Adrenal gland (tissue), 19 donors: ENCODE measurements around the gene CACNG1. TPM values are rescaled to one million over a fixed set of nuclear protein-coding genes. Genes with fewer than 3 reads are reported as not detected.
A peak's percentile ranks its signal among the peaks of the same experiment; 100 is the strongest.

Source experiments
- DNase-seq, 7 donors: peaks; one replicate each; pipeline ENCODE4 v3.0.0-alpha.2; 2019 to 2020
- H3K27ac ChIP-seq, 5 donors: fragments of 200-600 bp; sonication (generic) in 4 of 5; 1 replicate in 3 of 5; 2 replicates in 2 of 5; pipeline versions ENCODE4 v1.5.1 to v1.8.0; 2016 to 2020; ENCODE audit warnings: mild to moderate bottlenecking in 1 of 5
- H3K27me3 ChIP-seq: fragments of 200-600 bp; 2 replicates; pipeline ENCODE4 v1.8.0; 2021
- H3K36me3 ChIP-seq, 2 donors: fragments of 200-600 bp; replicated peaks in 1 of 2; 1 replicate in 1 of 2; 2 replicates in 1 of 2; pipeline versions ENCODE4 v1.5.1 to v1.8.0; 2018 to 2022
- H3K4me1 ChIP-seq, 2 donors: fragments of 200-600 bp; replicated peaks in 1 of 2; 1 replicate in 1 of 2; 2 replicates in 1 of 2; pipeline versions ENCODE4 v1.5.1 to v1.8.0; 2018 to 2021
- H3K4me3 ChIP-seq, 4 donors: fragments of 200-600 bp; sonication (generic) in 3 of 4; one replicate each; pipeline ENCODE4 v1.5.1; 2016 to 2018
- H3K9me3 ChIP-seq, 3 donors: fragments of 200-600 bp; sonication (generic) in 1 of 3; replicated peaks in 1 of 3; 1 replicate in 2 of 3; 2 replicates in 1 of 3; pipeline versions ENCODE4 v1.5.1 to v1.8.0; 2016 to 2021
- CTCF ChIP-seq, 6 experiments: fragments of 450-650 bp in 4 of 6; fragments of 200-600 bp in 2 of 6; sonication (generic) in 1 of 6; IDR thresholded peaks; 1 replicate in 5 of 6; 2 replicates in 1 of 6; pipeline versions ENCODE4 v1.5.1 to v1.8.0; 2016 to 2021; ENCODE audit warnings: antibody characterized with exemption in 6 of 6, mild to moderate bottlenecking in 2 of 6, moderate library complexity in 1 of 6
- POLR2A ChIP-seq, 2 donors: fragments of 450-650 bp; IDR thresholded peaks; one replicate each; pipeline ENCODE4 v1.6.1; 2017; ENCODE audit warnings: antibody characterized with exemption in 2 of 2, mild to moderate bottlenecking in 2 of 2, moderate library complexity in 1 of 2
- WGBS, 4 donors: extraction: QIAGEN DNeasy Blood & Tissue Kit in 2 of 4; methylation state at CpG; one replicate each; pipeline versions ENCODE4 v1.1.5 to v1.1.7; 2013 to 2017; 5-methylcytosine and 5-hydroxymethylcytosine counted together
- intact Hi-C, 2 donors: fragments of 100-400 bp; cut with DNase I; formaldehyde crosslinking; loops; one replicate each; pipeline versions ENCODE4 v1.14.1 to v1.15.0; 2022 to 2023
- long read RNA-seq, 10 donors: library from polyadenylated mRNA in 3 of 10; unstranded in 2 of 10; stranded (forward) in 1 of 10; transcript quantifications; one replicate each; pipeline ENCODE4 v2.0.0 and lab custom pipeline, GENCODE V29; 2021 to 2026
- polyA plus RNA-seq, 3 donors: library from polyadenylated mRNA; stranded (reverse); fragments of 200-250 nt in 2 of 3; fragments of 350-450 nt in 1 of 3; fragmentation: Illumina TruSeq in 1 of 3; extraction: RNeasy Lipid Tissue Mini Kit (QIAGEN cat#74804) in 1 of 3; gene quantifications; one replicate each; pipeline ENCODE4 v1.2.3, GENCODE V29; 2013 to 2014
- total RNA-seq, 9 donors: library from RNA; depleted of rRNA in 4 of 9; stranded (reverse); fragments of >200 nt in 4 of 9; fragments of 120-200 nt in 1 of 9; fragmentation: NEBNext Ultra II Directional in 1 of 9; extraction: Animal tissue kit (Norgen Biotek cat#: 25700) in 1 of 9; gene quantifications; one replicate each; pipeline versions ENCODE4 v1.1.0 to v1.2.4, GENCODE V29; 2013 to 2023
- donor health status: healthy with polysubstance abuse.
- donor health status: Bipolar disorder and iron deficiency.
- donor health status: DM: yes; HTN: yes; CAD: no.
- donor health status: DM: no; HTN: no; CAD: no.
- donor health status: DM: no; HTN: no; CAD: no.
- donor health status: DM: yes; HTN: yes; CAD: no.

Gene CACNG1
- total RNA-seq: 1 to 10 TPM in 5 of 9 donors, under 1 TPM in 3, not detected in 1; 0.28 to 5.9 (median 1.8) TPM
- polyA plus RNA-seq: under 1 TPM in 2 of 3 donors, not detected in 1; 0.88 to 0.97 TPM
- long read RNA-seq, donor 1, partial matches to known transcripts: 0 of 1 reads
- long read RNA-seq, donor 1, other reads (novel, unspliced or antisense): 0 of 1 reads
- long read RNA-seq, donor 2, partial matches to known transcripts: 0 of 1 reads
- long read RNA-seq, donor 2, other reads (novel, unspliced or antisense): 0 of 1 reads
- long read RNA-seq, donor 3: 0 reads
- long read RNA-seq, donor 4, transcript CACNG1-201 (4 exons, 1,266 nt): major isoform, 5 of 6 reads
- long read RNA-seq, donor 4, partial matches to known transcripts: 0 of 6 reads
- long read RNA-seq, donor 4, other reads (novel, unspliced or antisense): 1 of 6 reads
- long read RNA-seq, donor 5, transcript CACNG1-201 (4 exons, 1,266 nt): major isoform, 12 of 12 reads
- long read RNA-seq, donor 5, partial matches to known transcripts: 0 of 12 reads
- long read RNA-seq, donor 5, other reads (novel, unspliced or antisense): 0 of 12 reads
- long read RNA-seq, donor 6, partial matches to known transcripts: 0 of 3 reads
- long read RNA-seq, donor 6, other reads (novel, unspliced or antisense): 0 of 3 reads
- long read RNA-seq, donor 7: 0 reads
- long read RNA-seq, donor 8, partial matches to known transcripts: 22 of 22 reads
- long read RNA-seq, donor 8, other reads (novel, unspliced or antisense): 0 of 22 reads
- long read RNA-seq, donor 9, partial matches to known transcripts: 0 of 1 reads
- long read RNA-seq, donor 9, other reads (novel, unspliced or antisense): 0 of 1 reads
- long read RNA-seq, donor 10: 0 reads

GRCh38 chr17:67044016-67044772 is at the start of gene CACNG1:
Gene CACNG1, plus strand, starts transcription at chr17:67044554. Its CDS starts 107 bp downstream, at chr17:67044661.
- H3K36me3 ChIP-seq: no peaks in the 10 kb centered on the region
- 62 to 74% (median 68%) methylated on average over 15 to 32 of the region's 32 CpGs for WGBS, 4 donors
- intact Hi-C loops: no loop called here
- TF ChIP-seq POLR2A (IDR thresholded peaks at IDR 0.05) (no peak), CTCF (IDR thresholded peaks at IDR 0.05) (no peak)
- H3K4me1 ChIP-seq: peaks cover 12% of the 10 kb centered on the region in 2 donors
- H3K27ac ChIP-seq: peak within 1 kb of the TSS in 2 of 5 donors; percentile 18 to 31
- H3K27me3 ChIP-seq: no peaks in the 10 kb centered on the region
- H3K9me3 ChIP-seq: peaks cover 0 to 10% (median 0%) of the 10 kb centered on the region in 3 donors
- DNase-seq: peak; percentile 36 to 64 (median 57)
- H3K4me3 ChIP-seq: no peak within 1 kb of the TSS

- H3K9me3 ChIP-seq: no peaks in the 10 kb centered on the region
- no peaks in the 10 kb centered on the region for H3K27me3 ChIP-seq
- no peak for DNase-seq
- H3K36me3 ChIP-seq: no peaks in the 10 kb centered on the region
- H3K4me3 ChIP-seq: no peak overlapping the region
- no peaks in the 10 kb centered on the region for H3K4me1 ChIP-seq
- 80 to 88% (median 82%) methylated on average over 11 to 12 of the region's 12 CpGs for WGBS, 4 donors
- H3K27ac ChIP-seq: no peak overlapping the region
- TF ChIP-seq POLR2A (IDR thresholded peaks at IDR 0.05) (no peak), CTCF (IDR thresholded peaks at IDR 0.05) (no peak)
- intact Hi-C loops: no loop called here
These were observed 49.3 kb upstream of the CACNG1 start for GRCh38 chr17:66994930-66995535.

- H3K27me3 ChIP-seq: no peaks in the 10 kb centered on the region
- no peak for DNase-seq
- no peak overlapping the region for H3K4me3 ChIP-seq
- intact Hi-C loops: no loop called here
- H3K9me3 ChIP-seq: no peaks in the 10 kb centered on the region
- WGBS, 4 donors: 86 to 94% (median 92%) methylated on average over 7 of the region's 7 CpGs
- no peak overlapping the region for H3K27ac ChIP-seq
- no peak for TF ChIP-seq CTCF (IDR thresholded peaks at IDR 0.05)
- H3K36me3 ChIP-seq: no peaks in the 10 kb centered on the region
- H3K4me1 ChIP-seq: no peaks in the 10 kb centered on the region
These were observed 48.4 kb upstream of the CACNG1 start for GRCh38 chr17:66995944-66996343.
